ENCODE results near the gene CUL1. TPM values are rescaled to one million over a fixed set of nuclear protein-coding genes. Genes with fewer than 3 reads are reported as not detected.

The CUL1 gene
- total and polyA plus RNA-seq, 2 donors (not counting 3 experiments of a cell fraction or from before 2014, with no cell fraction given) = 25.7 to 50.2 TPM

- Histone ChIP-seq H3K79me2 (ENCODE audit: control insufficient read depth, insufficient read depth, low read length) (no peaks in the 10 kb centered on the region), H2AFZ (ENCODE audit: low read depth, low read length) (no peak overlapping the region), H3K4me3 (replicated peaks in 1 of 3; ENCODE audit: insufficient read depth in 1 of 3, low read depth in 1 of 3, low read length in 3 of 3) (no peak overlapping the region), H3K9ac (replicated peaks; ENCODE audit: extremely low read depth, insufficient read depth, low read length) (no peak overlapping the region), H3K9me3 (replicated peaks; ENCODE audit: control insufficient read depth, insufficient read depth, low read length) (no peaks in the 10 kb centered on the region), H3K36me3 (ENCODE audit: control insufficient read depth in 2 of 2, extremely low read depth in 1 of 2, insufficient read depth in 2 of 2, low read length in 2 of 2) (no peaks in the 10 kb centered on the region), H3K27ac (ENCODE audit: insufficient read depth, low read depth, low read length) (no peak overlapping the region), H3K4me1 (ENCODE audit: control insufficient read depth, extremely low read depth, insufficient read depth, low read length) (no peaks in the 10 kb centered on the region), H3K4me2 (ENCODE audit: insufficient read depth, low read length) (no peak overlapping the region), H3K9me1 (replicated peaks; ENCODE audit: control insufficient read depth, extremely low read depth, insufficient read depth, low read length) (no peaks in the 10 kb centered on the region), H4K20me1 (replicated peaks; ENCODE audit: control insufficient read depth, extremely low read depth, insufficient read depth, low read length) (no peaks in the 10 kb centered on the region), H3K27me3 (ENCODE audit: control insufficient read depth in 2 of 2, insufficient read depth in 2 of 2, low read length in 2 of 2) (no peaks in the 10 kb centered on the region)
- ChIA-PET POLR2A (no interaction called here), CTCF (no interaction called here)
- intact Hi-C loops (cut with micrococcal nuclease) (no loop called here), dilution Hi-C loops (cut with MboI; ENCODE audit: extremely low pct_ligation_motif_present, low sequenced_read_pairs) (no loop called here)
- no peak for DNase-seq (ENCODE audit: low read depth, low spot score)
- TF ChIP-seq JUN (IDR thresholded peaks at IDR 0.05; ENCODE audit: borderline replicate concordance, insufficient read depth, insufficient read length, low read depth) = no peak
- no peak for TF ChIP-seq MYC (IDR thresholded peaks at IDR 0.05; ENCODE audit: low read depth, low read length)
- TF ChIP-seq MAX (IDR thresholded peaks at IDR 0.05; ENCODE audit: insufficient read depth, insufficient read length) = no peak
- TF ChIP-seq GATA2 (IDR thresholded peaks at IDR 0.05; ENCODE audit: insufficient read depth, insufficient read length, low read depth, low read length) = no peak
- no peak for TF ChIP-seq CTCF (IDR thresholded peaks at IDR 0.05; ENCODE audit: extremely low read depth in 1 of 2, insufficient read depth in 1 of 2, low read depth in 1 of 2, low read length in 2 of 2)
- TF ChIP-seq POLR2A (IDR thresholded peaks at IDR 0.05; ENCODE audit: low read depth, low read length) = no peak
- TF ChIP-seq FOS (IDR thresholded peaks at IDR 0.05; ENCODE audit: borderline replicate concordance, insufficient read depth, low read length) = no peak
- no peak for TF ChIP-seq EZH2 (IDR thresholded peaks at IDR 0.05; ENCODE audit: borderline replicate concordance, low read depth, low read length, severe bottlenecking)
- no peak for TF ChIP-seq POLR2AphosphoS5 (IDR thresholded peaks at IDR 0.05; ENCODE audit: insufficient read depth, low read depth, low read length)
- no peak for FAIRE-seq
- BruUV-seq (replicated peaks) = no TSS peak
These were observed 37.2 kb upstream of the CUL1 start for GRCh38 chr7:148661471-148661870.
